Transverse colon (tissue), 4 donors: ENCODE results near the gene CFAP73. TPM values are rescaled to one million over a fixed set of nuclear protein-coding genes. Genes with fewer than 3 reads are reported as not detected.

Experiments used
- DNase-seq: peaks from one replicate; pipeline ENCODE4 v3.0.0-alpha.2; 2019
- H3K27ac ChIP-seq, 4 donors: fragments of 200-600 bp; sonication (generic); 2 replicates each; pipeline ENCODE4 v1.5.1; 2016 to 2018; ENCODE audit warnings: inconsistent platforms in 4 of 4
- H3K27me3 ChIP-seq: fragments of 200-600 bp; sonication (generic); 2 replicates; pipeline ENCODE4 v1.5.1; 2017; ENCODE audit warnings: inconsistent platforms
- H3K36me3 ChIP-seq, 4 donors: fragments of 200-600 bp; sonication (generic); 2 replicates each; pipeline ENCODE4 v1.5.1; 2017 to 2019; ENCODE audit warnings: inconsistent platforms in 4 of 4
- H3K4me1 ChIP-seq, 4 donors: fragments of 200-600 bp; sonication (generic); 2 replicates each; pipeline ENCODE4 v1.5.1; 2017 to 2020; ENCODE audit warnings: inconsistent platforms in 4 of 4
- H3K4me3 ChIP-seq, 4 donors: fragments of 200-600 bp; sonication (generic); 1 replicate in 1 of 4; 2 replicates in 3 of 4; pipeline versions ENCODE4 v1.5.1 to v1.6.1; 2017 to 2019; ENCODE audit warnings: inconsistent platforms in 4 of 4
- H3K9me3 ChIP-seq, 2 donors: fragments of 200-600 bp; sonication (generic); 2 replicates each; pipeline ENCODE4 v1.5.1; 2017 to 2019; ENCODE audit warnings: inconsistent platforms in 2 of 2
- CTCF ChIP-seq, 5 experiments: fragments of 200-600 bp in 3 of 5; fragments of 450-650 bp in 2 of 5; sonication (generic) in 3 of 5; IDR thresholded peaks; 1 replicate in 2 of 5; 2 replicates in 3 of 5; pipeline ENCODE4 v1.5.1; 2016 to 2017; ENCODE audit warnings: antibody characterized with exemption in 5 of 5, inconsistent platforms in 3 of 5, mild to moderate bottlenecking in 2 of 5, moderate library complexity in 1 of 5
- EP300 ChIP-seq: sonication (generic); formaldehyde crosslinking; IDR thresholded peaks from one replicate; pipeline ENCODE4 v1.6.1; 2017; ENCODE audit warnings: antibody characterized with exemption, low read depth
- POLR2A ChIP-seq: fragments of 450-650 bp; IDR thresholded peaks from one replicate; pipeline ENCODE4 v1.6.1; 2016; ENCODE audit warnings: antibody characterized with exemption, mild to moderate bottlenecking, moderate library complexity
- POLR2AphosphoS5 ChIP-seq, 3 donors: sonication (generic); formaldehyde crosslinking; IDR thresholded peaks; one replicate each; pipeline ENCODE4 v1.6.1; 2016; ENCODE audit warnings: antibody characterized with exemption in 3 of 3
- WGBS, 2 donors: methylation state at CpG; one replicate each; pipeline ENCODE4 v1.1.5; 2018; ENCODE audit warnings: low coverage in 1 of 2; 5-methylcytosine and 5-hydroxymethylcytosine counted together
- in situ Hi-C, 4 donors: fragments of 200-750 bp; cut with MboI; loops; one replicate each; pipeline versions ENCODE4 v1.15.0 to v1.15.1; 2017; ENCODE audit warnings: low sequenced_read_pairs in 3 of 4, low pct_ligation_motif_present in 1 of 4, low pct_unique_long_range_greater_than_20kb in 1 of 4
- intact Hi-C: fragments of 100-400 bp; cut with DNase I; formaldehyde crosslinking; loops from one replicate; pipeline ENCODE4 v1.15.1; 2023; ENCODE audit warnings: low total_unique reads
- total RNA-seq, 4 donors: library from RNA; depleted of rRNA; stranded (reverse); fragments of >200 nt; gene quantifications; one replicate each; pipeline ENCODE4 v1.1.0, GENCODE V29; 2016

The CFAP73 gene
- total RNA-seq, 4 donors from 2014 or later = not detected

GRCh38 chr12:113130457-113131135 lies 18.9 kb upstream of the CFAP73 start:
- TF ChIP-seq POLR2A (no peak), EP300 (no peak), POLR2AphosphoS5 (IDR thresholded peaks at IDR 0.05) (no peak), CTCF (IDR thresholded peaks at IDR 0.05) (no peak)
- peaks cover 5% of the 10 kb centered on the region for H3K27me3 ChIP-seq
- H3K4me1 ChIP-seq = peaks cover 0 to 5% (median 1%) of the 10 kb centered on the region in 4 donors
- DNase-seq = no peak
- H3K36me3 ChIP-seq = no peaks in the 10 kb centered on the region
- H3K4me3 ChIP-seq = no peak overlapping the region
- H3K9me3 ChIP-seq = no peaks in the 10 kb centered on the region
- WGBS, 2 donors = 41% methylated on average over 15 of the region's 18 CpGs; no CpG with 5 or more reads in 1 of the 2 donors
- intact Hi-C loops = no loop called here
- H3K27ac ChIP-seq = no peak overlapping the region
- in situ Hi-C loops = no loop called here

GRCh38 chr12:113131556-113131955 lies 18.0 kb upstream of the CFAP73 start:
- H3K4me3 ChIP-seq = no peak overlapping the region
- H3K9me3 ChIP-seq = no peaks in the 10 kb centered on the region
- H3K27me3 ChIP-seq = peaks cover 12% of the 10 kb centered on the region
- H3K27ac ChIP-seq = no peak overlapping the region
- H3K36me3 ChIP-seq = no peaks in the 10 kb centered on the region
- WGBS, 2 donors = 88% methylated on average over 1 of the region's 1 CpG; no CpG with 5 or more reads in 1 of the 2 donors
- peaks cover 0 to 15% (median 10%) of the 10 kb centered on the region in 4 donors for H3K4me1 ChIP-seq
- TF ChIP-seq POLR2AphosphoS5 (IDR thresholded peaks at IDR 0.05) (no peak), CTCF (IDR thresholded peaks at IDR 0.05) (no peak), EP300 (no peak)
- in situ Hi-C loops (no loop called here), intact Hi-C loops (no loop called here)
- DNase-seq = no peak

- TF ChIP-seq POLR2AphosphoS5 (IDR thresholded peaks at IDR 0.05) (no peak), CTCF (IDR thresholded peaks at IDR 0.05) (no peak), EP300 (no peak), POLR2A (no peak)
- Histone ChIP-seq H3K4me1 (peaks cover 0 to 20% (median 12%) of the 10 kb centered on the region in 4 donors), H3K4me3 (no peak overlapping the region), H3K27me3 (peaks cover 12% of the 10 kb centered on the region), H3K27ac (no peak overlapping the region), H3K36me3 (no peaks in the 10 kb centered on the region), H3K9me3 (no peaks in the 10 kb centered on the region)
- intact Hi-C loops (no loop called here), in situ Hi-C loops (no loop called here)
- 80 to 83% methylated on average over 1 to 5 of the region's 6 CpGs for WGBS, 2 donors
- no peak for DNase-seq
Measured at GRCh38 chr12:113133036-113133435, 16.5 kb upstream of the CFAP73 start.

- Histone ChIP-seq H3K27me3 (peaks cover 12% of the 10 kb centered on the region), H3K36me3 (no peaks in the 10 kb centered on the region), H3K4me3 (no peak overlapping the region), H3K4me1 (peaks cover 0 to 20% (median 12%) of the 10 kb centered on the region in 4 donors), H3K9me3 (no peaks in the 10 kb centered on the region), H3K27ac (no peak overlapping the region)
- 77% methylated on average over 3 of the region's 3 CpGs; no CpG with 5 or more reads in 1 of the 2 donors for WGBS, 2 donors
- no peak for DNase-seq
- TF ChIP-seq CTCF (IDR thresholded peaks at IDR 0.05) (no peak), EP300 (no peak), POLR2AphosphoS5 (IDR thresholded peaks at IDR 0.05) (no peak), POLR2A (no peak)
- in situ Hi-C loops = no loop called here
- intact Hi-C loops = no loop called here
Measured at GRCh38 chr12:113133666-113134065, 15.9 kb upstream of the CFAP73 start.
